IMR-90 (cell line): ENCODE data around the gene HDGFL3. TPM values are rescaled to one million over a fixed set of nuclear protein-coding genes. Genes with fewer than 3 reads are reported as not detected.

ENCODE experiments used
- ATAC-seq: fragments of 200-7000 bp; cut with Tn5 transposase; 2 replicates; pipeline ENCODE4 v1.9.1; 2020; ENCODE audit warnings: low read depth, mild to moderate bottlenecking, moderate library complexity
- BruUV-seq: library from RNA; stranded (reverse); fragments of 400-500 nt; replicated peaks from 2 replicates; lab custom pipeline; 2021; lab: Mats Ljungman, UMichigan
- CTCF ChIA-PET: fragments of 300-600 bp; formaldehyde crosslinking; extraction: SDS; loops from one replicate; lab custom pipeline; 2021; ENCODE audit warnings: antibody characterized with exemption; lab: Yijun Ruan, JAX
- POLR2A ChIA-PET: fragments of 300-600 bp; sonication (Branson Sonifier 250); formaldehyde crosslinking; loops from one replicate; lab custom pipeline; 2022; ENCODE audit warnings: antibody characterized with exemption; ENCODE audit not compliant: unreplicated experiment; lab: Charles Lee
- DNase-seq: peaks from one replicate; pipeline ENCODE4 v3.0.0; 2013
- H2AFZ ChIP-seq: replicated peaks from 2 replicates; pipeline ENCODE3; 2013; ENCODE audit warnings: low read length, mild to moderate bottlenecking; ENCODE audit not compliant: poor library complexity
- H2AK5ac ChIP-seq: 2 replicates; pipeline ENCODE4 v1.6.1; 2013; ENCODE audit warnings: low read depth, low read length, inconsistent platforms
- H2AK9ac ChIP-seq: replicated peaks from 2 replicates; pipeline ENCODE3; 2013; ENCODE audit warnings: mild to moderate bottlenecking, low read depth, low read length, moderate library complexity; ENCODE audit not compliant: poor library complexity
- H2BK120ac ChIP-seq: 2 replicates; pipeline ENCODE4 v1.6.1; 2013; ENCODE audit warnings: low read depth, low read length, inconsistent platforms
- H2BK15ac ChIP-seq: 3 replicates; pipeline ENCODE4 v1.6.1; 2013; ENCODE audit warnings: low read depth, low read length, inconsistent platforms
- H2BK20ac ChIP-seq: 2 replicates; pipeline ENCODE4 v1.6.1; 2013; ENCODE audit warnings: low read depth, mild to moderate bottlenecking, inconsistent platforms, low read length, moderate library complexity
- H2BK5ac ChIP-seq: 2 replicates; pipeline ENCODE4 v1.6.1; 2013; ENCODE audit warnings: mild to moderate bottlenecking, low read depth, low read length, inconsistent platforms; ENCODE audit not compliant: poor library complexity, severe bottlenecking
- H3K14ac ChIP-seq: replicated peaks from 2 replicates; pipeline ENCODE4 v1.6.1; 2013; ENCODE audit warnings: low read depth, low read length, inconsistent platforms
- H3K18ac ChIP-seq: 2 replicates; pipeline ENCODE4 v1.6.1; 2013; ENCODE audit warnings: low read depth, low read length, control low read depth
- H3K23ac ChIP-seq: 2 replicates; pipeline ENCODE4 v1.6.1; 2013; ENCODE audit warnings: low read depth, low read length, inconsistent platforms
- H3K27ac ChIP-seq: 2 replicates; pipeline ENCODE4 v1.5.1; 2013; ENCODE audit warnings: mild to moderate bottlenecking, control low read depth, low read length; ENCODE audit not compliant: insufficient read depth
- H3K27me3 ChIP-seq: 2 replicates; pipeline ENCODE4 v1.6.1; 2013; ENCODE audit warnings: low read length; ENCODE audit not compliant: control insufficient read depth, insufficient read depth
- H3K36me3 ChIP-seq: 2 replicates; pipeline ENCODE4 v1.6.1; 2013; ENCODE audit warnings: low read length, mixed read lengths; ENCODE audit not compliant: control insufficient read depth, insufficient read depth
- H3K4ac ChIP-seq: 2 replicates; pipeline ENCODE4 v1.6.1; 2013; ENCODE audit warnings: low read depth, low read length, inconsistent platforms
- H3K4me1 ChIP-seq: 2 replicates; pipeline ENCODE4 v1.6.1; 2013; ENCODE audit warnings: low read length, mixed read lengths; ENCODE audit not compliant: control insufficient read depth, insufficient read depth
- H3K4me2 ChIP-seq: 2 replicates; pipeline ENCODE4 v1.6.1; 2013; ENCODE audit warnings: low read depth, mild to moderate bottlenecking, control low read depth, low read length, moderate library complexity
- H3K4me3 ChIP-seq: 2 replicates; pipeline ENCODE4 v1.5.1; 2013; ENCODE audit warnings: low read depth, mild to moderate bottlenecking, control low read depth, low read length, moderate library complexity; ENCODE audit not compliant: insufficient read depth
- H3K56ac ChIP-seq: 2 replicates; pipeline ENCODE4 v1.6.1; 2013; ENCODE audit warnings: low read length, inconsistent platforms; ENCODE audit not compliant: insufficient read depth; ENCODE audit errors: extremely low read depth
- H3K79me1 ChIP-seq, 2 experiments: 2 replicates each; pipeline ENCODE4 v1.6.1; 2013; ENCODE audit warnings: low read length in 2 of 2, inconsistent platforms in 1 of 2, low read depth in 1 of 2
- H3K9ac ChIP-seq: 2 replicates; pipeline ENCODE4 v1.6.1; 2013; ENCODE audit warnings: low read depth, low read length, control low read depth
- H3K9me1 ChIP-seq: 2 replicates; pipeline ENCODE4 v1.6.1; 2013; ENCODE audit warnings: low read length, inconsistent platforms; ENCODE audit not compliant: insufficient read depth
- H3K9me3 ChIP-seq: 2 replicates; pipeline ENCODE4 v1.6.1; 2013; ENCODE audit warnings: low read length; ENCODE audit not compliant: control insufficient read depth, insufficient read depth
- H4K20me1 ChIP-seq: 2 replicates; pipeline ENCODE4 v1.6.1; 2013; ENCODE audit warnings: low read length, inconsistent platforms; ENCODE audit not compliant: insufficient read depth
- H4K5ac ChIP-seq: 2 replicates; pipeline ENCODE4 v1.6.1; 2013; ENCODE audit warnings: mild to moderate bottlenecking, low read depth, low read length, control low read depth
- H4K8ac ChIP-seq, 2 experiments: 2 replicates each; pipeline ENCODE4 v1.6.1; 2013; ENCODE audit warnings: low read depth in 2 of 2, low read length in 2 of 2, control low read depth in 1 of 2, inconsistent platforms in 1 of 2
- H4K91ac ChIP-seq: 2 replicates; pipeline ENCODE4 v1.6.1; 2013; ENCODE audit warnings: low read depth, low read length, inconsistent platforms; ENCODE audit not compliant: insufficient read depth
- NFE2L2 ChIP-seq: fragments of 150-350 bp; IDR thresholded peaks from 2 replicates; pipeline ENCODE4 v1.6.1; 2016; ENCODE audit warnings: low read depth, mild to moderate bottlenecking, low read length
- RAD21 ChIP-seq: IDR thresholded peaks from 2 replicates; pipeline ENCODE4 v1.6.1; 2012; ENCODE audit warnings: low read length, improper control_type of control experiment
- WGBS, 2 experiments: methylation state at CpG; one replicate each; pipeline versions ENCODE4 v1.1.5 to v1.1.7; 2013; ENCODE audit warnings: missing lambda C conversion rate in 2 of 2; ENCODE audit not compliant: insufficient read length in 1 of 2; ENCODE audit errors: extremely low coverage in 2 of 2; 5-methylcytosine and 5-hydroxymethylcytosine counted together
- dilution Hi-C: fragments of 300-500 bp; cut with HindIII; formaldehyde crosslinking; loops from one replicate; pipeline ENCODE4 v1.14.3; 2018; ENCODE audit warnings: low sequenced_read_pairs; ENCODE audit not compliant: unreplicated experiment
- in situ Hi-C: fragments of 300-500 bp; cut with MboI; formaldehyde crosslinking; loops from 3 replicates; pipeline ENCODE4 v1.14.3; 2019; ENCODE audit warnings: low sequenced_read_pairs, inconsistent platforms, mixed read lengths
- intact Hi-C: fragments of 100-400 bp; cut with micrococcal nuclease; formaldehyde crosslinking; loops from 2 replicates; pipeline ENCODE4 v1.10.0; 2022
- polyA plus RNA-seq, 3 experiments: library from polyadenylated mRNA; depleted of rRNA; stranded (reverse); fragments of >200 nt; gene quantifications; 2 replicates each; pipeline ENCODE4 v1.2.3, GENCODE V29; 2012; ENCODE audit warnings: low replicate concordance in 1 of 3
- total RNA-seq: library from RNA; depleted of rRNA; stranded (reverse); fragments of >200 nt; gene quantifications from 2 replicates; pipeline ENCODE4 v1.2.3, GENCODE V29; 2012
- TF ChIP-seq, protein P1 (sequence below): conservative IDR thresholded peaks from 2 replicates; pipeline ENCODE4 v1.5.1; 2012; ENCODE audit warnings: mild to moderate bottlenecking, low read depth, low read length, improper control_type of control experiment

HDGFL3 gene
- total and polyA plus RNA-seq, 2 of the 4 experiments (the other 2 are of a cell fraction): 9.5 to 18.1 TPM

DNA sequence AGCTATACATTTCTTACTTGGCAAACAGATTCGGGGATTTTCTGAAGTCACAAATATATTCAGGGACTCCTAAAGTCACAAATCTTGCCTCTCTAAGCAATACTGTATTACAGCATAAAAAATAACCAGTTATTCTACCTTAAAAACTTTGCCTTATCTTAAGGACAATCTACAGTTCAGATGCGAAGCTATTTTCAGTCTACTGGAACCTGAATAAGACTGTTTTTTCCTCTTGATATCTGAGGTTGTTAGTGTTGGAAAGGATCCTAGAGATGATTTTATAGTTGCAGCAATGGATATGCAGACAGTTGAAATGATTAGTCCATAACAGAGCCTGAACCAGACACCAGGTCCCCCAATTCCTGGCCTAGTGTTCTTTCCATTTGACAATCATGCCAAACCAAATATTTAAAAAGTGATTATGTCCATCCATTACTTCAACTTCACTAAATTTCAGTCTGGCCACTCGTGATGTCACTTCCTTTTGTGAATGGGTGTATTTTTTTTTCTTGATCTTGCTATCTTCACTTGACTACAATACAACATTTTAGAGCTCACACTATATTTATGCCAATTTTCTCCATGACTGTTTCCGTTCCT lies 1.8 kb downstream of the HDGFL3 start (continued):
- no peak for TF ChIP-seq NFE2L2

DNA sequence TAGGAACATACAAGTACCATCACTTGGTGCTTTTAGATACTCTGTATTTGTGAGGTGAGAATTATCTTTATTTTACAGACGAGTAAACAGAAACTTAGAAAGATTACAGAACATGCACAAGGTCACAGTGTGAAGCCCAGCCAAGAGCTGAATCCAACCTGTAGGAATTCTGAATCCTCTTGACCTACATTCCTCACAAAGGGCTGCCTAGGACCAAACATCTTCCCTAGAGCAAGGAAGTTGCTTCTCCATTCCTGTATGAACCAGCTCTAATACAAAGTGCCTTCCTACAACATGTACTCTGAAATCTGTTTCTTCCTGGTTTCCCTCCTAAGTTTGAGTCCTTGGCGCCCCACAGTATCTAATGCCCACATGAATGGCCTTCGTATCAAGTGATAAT lies 2.9 kb downstream of the HDGFL3 start:
- Histone ChIP-seq H3K9me3 (no peaks in the 10 kb centered on the region), H2AK5ac (no peak overlapping the region), H3K18ac (no peak overlapping the region), H4K91ac (no peak overlapping the region), H3K36me3 (no peaks in the 10 kb centered on the region), H3K79me1 (peaks cover 4 to 24% of the 10 kb centered on the region in 2 experiments; a peak in 2 of 4 replicates), H2BK20ac (no peak overlapping the region), H3K4me3 (no peak overlapping the region), H2AFZ (no peak overlapping the region), H3K4me2 (peak overlapping the region; percentile 85), H3K9ac (no peak overlapping the region), H2AK9ac (no peak overlapping the region), H3K4me1 (peaks cover 8% of the 10 kb centered on the region), H3K27ac (no peak overlapping the region), H4K20me1 (peaks cover 4% of the 10 kb centered on the region; the same call in 1 of the 2 replicates), H3K56ac (no peak overlapping the region), H2BK15ac (no peak overlapping the region), H2BK5ac (no peak overlapping the region), H3K4ac (no peak overlapping the region), H3K14ac (0 out of 2 replicates have a peak overlapping the region, but pooled peaks have one; percentile 1), H2BK120ac (no peak overlapping the region), H4K5ac (no peak overlapping the region), H3K27me3 (no peaks in the 10 kb centered on the region), H3K9me1 (0 out of 2 replicates have a peak, but pooled peaks cover 3% of the 10 kb centered on the region), H3K23ac (peak overlapping the region; percentile 19; the same call in 1 of the 2 replicates), H4K8ac (no peak overlapping the region)
- DNase-seq: no peak
- ChIA-PET CTCF (no interaction called here), POLR2A (no interaction called here)
- TSS peak; percentile 13 for BruUV-seq
- intact Hi-C loops (loop anchor here (5.0 to 10.0 kb wide), 3 partner anchors 42 to 640 kb away; no protein-coding TSS in a partner anchor), dilution Hi-C loops (no loop called here), in situ Hi-C loops (no loop called here)
- no peak for ATAC-seq
- WGBS, 2 experiments: no CpG with 5 or more reads among the region's 3 CpGs
- TF ChIP-seq NFE2L2: no peak
- TF ChIP-seq, protein P1, sequence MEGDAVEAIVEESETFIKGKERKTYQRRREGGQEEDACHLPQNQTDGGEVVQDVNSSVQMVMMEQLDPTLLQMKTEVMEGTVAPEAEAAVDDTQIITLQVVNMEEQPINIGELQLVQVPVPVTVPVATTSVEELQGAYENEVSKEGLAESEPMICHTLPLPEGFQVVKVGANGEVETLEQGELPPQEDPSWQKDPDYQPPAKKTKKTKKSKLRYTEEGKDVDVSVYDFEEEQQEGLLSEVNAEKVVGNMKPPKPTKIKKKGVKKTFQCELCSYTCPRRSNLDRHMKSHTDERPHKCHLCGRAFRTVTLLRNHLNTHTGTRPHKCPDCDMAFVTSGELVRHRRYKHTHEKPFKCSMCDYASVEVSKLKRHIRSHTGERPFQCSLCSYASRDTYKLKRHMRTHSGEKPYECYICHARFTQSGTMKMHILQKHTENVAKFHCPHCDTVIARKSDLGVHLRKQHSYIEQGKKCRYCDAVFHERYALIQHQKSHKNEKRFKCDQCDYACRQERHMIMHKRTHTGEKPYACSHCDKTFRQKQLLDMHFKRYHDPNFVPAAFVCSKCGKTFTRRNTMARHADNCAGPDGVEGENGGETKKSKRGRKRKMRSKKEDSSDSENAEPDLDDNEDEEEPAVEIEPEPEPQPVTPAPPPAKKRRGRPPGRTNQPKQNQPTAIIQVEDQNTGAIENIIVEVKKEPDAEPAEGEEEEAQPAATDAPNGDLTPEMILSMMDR: no peak
- TF ChIP-seq RAD21: no peak
